ENCODE data around the gene ZBTB42. TPM values are rescaled to one million over a fixed set of nuclear protein-coding genes. Genes with fewer than 3 reads are reported as not detected.

The ZBTB42 gene
- total and polyA plus RNA-seq, 2 of the 13 experiments (the other 11 are each of a cell fraction or from before 2014, with no cell fraction given) = 2.8 to 4.2 TPM

DNA sequence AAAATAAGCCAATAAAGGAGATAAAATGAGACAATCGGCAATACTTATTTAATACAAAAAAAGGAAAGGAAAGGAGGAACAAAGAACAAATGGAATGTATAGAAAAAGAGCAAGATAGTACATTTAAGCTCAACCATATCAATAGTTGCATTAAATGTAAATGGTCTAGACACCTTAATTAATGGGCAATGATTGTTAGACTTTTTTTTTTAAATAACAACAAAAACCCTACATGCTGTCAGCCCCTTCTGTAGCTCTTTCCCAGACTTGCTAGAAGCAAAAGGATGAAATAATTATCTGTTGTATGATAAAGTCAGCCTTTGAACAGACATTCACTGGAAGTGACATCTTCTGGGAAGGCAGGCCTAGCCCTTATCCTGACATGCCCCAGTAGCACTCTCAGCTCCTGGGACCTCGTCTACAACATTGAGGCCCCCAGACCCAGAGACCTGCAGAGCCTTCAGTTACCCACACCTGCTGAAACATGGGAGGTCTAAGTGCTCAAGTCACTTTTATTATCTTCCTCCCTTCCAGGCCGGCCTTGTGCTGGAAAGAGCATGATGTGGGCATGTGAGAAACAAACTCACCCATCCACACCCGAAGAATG, 34.5 kb upstream of the ZBTB42 start (continued):
- TF ChIP-seq, protein P1, sequence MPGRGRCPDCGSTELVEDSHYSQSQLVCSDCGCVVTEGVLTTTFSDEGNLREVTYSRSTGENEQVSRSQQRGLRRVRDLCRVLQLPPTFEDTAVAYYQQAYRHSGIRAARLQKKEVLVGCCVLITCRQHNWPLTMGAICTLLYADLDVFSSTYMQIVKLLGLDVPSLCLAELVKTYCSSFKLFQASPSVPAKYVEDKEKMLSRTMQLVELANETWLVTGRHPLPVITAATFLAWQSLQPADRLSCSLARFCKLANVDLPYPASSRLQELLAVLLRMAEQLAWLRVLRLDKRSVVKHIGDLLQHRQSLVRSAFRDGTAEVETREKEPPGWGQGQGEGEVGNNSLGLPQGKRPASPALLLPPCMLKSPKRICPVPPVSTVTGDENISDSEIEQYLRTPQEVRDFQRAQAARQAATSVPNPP (CRISPR knock-in tag; IDR thresholded peaks at IDR 0.05) = 0 out of 2 replicates have a peak, but pooled peaks have one; percentile 22
- TF ChIP-seq ZNF20 (CRISPR knock-in tag; IDR thresholded peaks at IDR 0.05) (0 out of 2 replicates have a peak, but pooled peaks have one; percentile 42), ZNF256 (CRISPR knock-in tag; conservative IDR thresholded peaks at IDR 0.05) (no peak), ZNF354B (CRISPR knock-in tag; IDR thresholded peaks at IDR 0.05) (peak; percentile 77; the same call in 1 of the 2 replicates), ZEB1 (IDR thresholded peaks at IDR 0.05; ENCODE audit: insufficient replicate concordance, low read depth) (peak; percentile 6), HDAC1 (CRISPR knock-in tag; IDR thresholded peaks at IDR 0.05) (peak; percentile 25; the same call in 1 of the 2 replicates), ASH2L (IDR thresholded peaks at IDR 0.05; ENCODE audit: insufficient read length, low read depth, low read length) (peak; percentile 67), ZNF337 (CRISPR knock-in tag; IDR thresholded peaks at IDR 0.05; ENCODE audit: borderline replicate concordance, low read depth) (0 out of 2 replicates have a peak, but pooled peaks have one; percentile 16), ZNF547 (CRISPR knock-in tag; IDR thresholded peaks at IDR 0.05) (0 out of 2 replicates have a peak, but pooled peaks have one; percentile 22)
- TF ChIP-seq, protein P2, sequence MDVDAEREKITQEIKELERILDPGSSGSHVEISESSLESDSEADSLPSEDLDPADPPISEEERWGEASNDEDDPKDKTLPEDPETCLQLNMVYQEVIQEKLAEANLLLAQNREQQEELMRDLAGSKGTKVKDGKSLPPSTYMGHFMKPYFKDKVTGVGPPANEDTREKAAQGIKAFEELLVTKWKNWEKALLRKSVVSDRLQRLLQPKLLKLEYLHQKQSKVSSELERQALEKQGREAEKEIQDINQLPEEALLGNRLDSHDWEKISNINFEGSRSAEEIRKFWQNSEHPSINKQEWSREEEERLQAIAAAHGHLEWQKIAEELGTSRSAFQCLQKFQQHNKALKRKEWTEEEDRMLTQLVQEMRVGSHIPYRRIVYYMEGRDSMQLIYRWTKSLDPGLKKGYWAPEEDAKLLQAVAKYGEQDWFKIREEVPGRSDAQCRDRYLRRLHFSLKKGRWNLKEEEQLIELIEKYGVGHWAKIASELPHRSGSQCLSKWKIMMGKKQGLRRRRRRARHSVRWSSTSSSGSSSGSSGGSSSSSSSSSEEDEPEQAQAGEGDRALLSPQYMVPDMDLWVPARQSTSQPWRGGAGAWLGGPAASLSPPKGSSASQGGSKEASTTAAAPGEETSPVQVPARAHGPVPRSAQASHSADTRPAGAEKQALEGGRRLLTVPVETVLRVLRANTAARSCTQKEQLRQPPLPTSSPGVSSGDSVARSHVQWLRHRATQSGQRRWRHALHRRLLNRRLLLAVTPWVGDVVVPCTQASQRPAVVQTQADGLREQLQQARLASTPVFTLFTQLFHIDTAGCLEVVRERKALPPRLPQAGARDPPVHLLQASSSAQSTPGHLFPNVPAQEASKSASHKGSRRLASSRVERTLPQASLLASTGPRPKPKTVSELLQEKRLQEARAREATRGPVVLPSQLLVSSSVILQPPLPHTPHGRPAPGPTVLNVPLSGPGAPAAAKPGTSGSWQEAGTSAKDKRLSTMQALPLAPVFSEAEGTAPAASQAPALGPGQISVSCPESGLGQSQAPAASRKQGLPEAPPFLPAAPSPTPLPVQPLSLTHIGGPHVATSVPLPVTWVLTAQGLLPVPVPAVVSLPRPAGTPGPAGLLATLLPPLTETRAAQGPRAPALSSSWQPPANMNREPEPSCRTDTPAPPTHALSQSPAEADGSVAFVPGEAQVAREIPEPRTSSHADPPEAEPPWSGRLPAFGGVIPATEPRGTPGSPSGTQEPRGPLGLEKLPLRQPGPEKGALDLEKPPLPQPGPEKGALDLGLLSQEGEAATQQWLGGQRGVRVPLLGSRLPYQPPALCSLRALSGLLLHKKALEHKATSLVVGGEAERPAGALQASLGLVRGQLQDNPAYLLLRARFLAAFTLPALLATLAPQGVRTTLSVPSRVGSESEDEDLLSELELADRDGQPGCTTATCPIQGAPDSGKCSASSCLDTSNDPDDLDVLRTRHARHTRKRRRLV (CRISPR knock-in tag; IDR thresholded peaks at IDR 0.05) = no peak
- TF ChIP-seq, protein P3, sequence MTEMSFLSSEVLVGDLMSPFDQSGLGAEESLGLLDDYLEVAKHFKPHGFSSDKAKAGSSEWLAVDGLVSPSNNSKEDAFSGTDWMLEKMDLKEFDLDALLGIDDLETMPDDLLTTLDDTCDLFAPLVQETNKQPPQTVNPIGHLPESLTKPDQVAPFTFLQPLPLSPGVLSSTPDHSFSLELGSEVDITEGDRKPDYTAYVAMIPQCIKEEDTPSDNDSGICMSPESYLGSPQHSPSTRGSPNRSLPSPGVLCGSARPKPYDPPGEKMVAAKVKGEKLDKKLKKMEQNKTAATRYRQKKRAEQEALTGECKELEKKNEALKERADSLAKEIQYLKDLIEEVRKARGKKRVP (CRISPR knock-in tag; IDR thresholded peaks at IDR 0.05) = peak in 1 of 2 experiments; percentile 34; a peak in 1 of 4 replicates
- TF ChIP-seq, protein P4, sequence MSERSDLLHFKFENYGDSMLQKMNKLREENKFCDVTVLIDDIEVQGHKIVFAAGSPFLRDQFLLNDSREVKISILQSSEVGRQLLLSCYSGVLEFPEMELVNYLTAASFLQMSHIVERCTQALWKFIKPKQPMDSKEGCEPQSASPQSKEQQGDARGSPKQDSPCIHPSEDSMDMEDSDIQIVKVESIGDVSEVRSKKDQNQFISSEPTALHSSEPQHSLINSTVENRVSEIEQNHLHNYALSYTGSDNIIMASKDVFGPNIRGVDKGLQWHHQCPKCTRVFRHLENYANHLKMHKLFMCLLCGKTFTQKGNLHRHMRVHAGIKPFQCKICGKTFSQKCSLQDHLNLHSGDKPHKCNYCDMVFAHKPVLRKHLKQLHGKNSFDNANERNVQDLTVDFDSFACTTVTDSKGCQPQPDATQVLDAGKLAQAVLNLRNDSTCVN (CRISPR knock-in tag; IDR thresholded peaks at IDR 0.05; ENCODE audit: borderline replicate concordance) = 0 out of 2 replicates have a peak, but pooled peaks have one; percentile 19
- TF ChIP-seq, protein P5, sequence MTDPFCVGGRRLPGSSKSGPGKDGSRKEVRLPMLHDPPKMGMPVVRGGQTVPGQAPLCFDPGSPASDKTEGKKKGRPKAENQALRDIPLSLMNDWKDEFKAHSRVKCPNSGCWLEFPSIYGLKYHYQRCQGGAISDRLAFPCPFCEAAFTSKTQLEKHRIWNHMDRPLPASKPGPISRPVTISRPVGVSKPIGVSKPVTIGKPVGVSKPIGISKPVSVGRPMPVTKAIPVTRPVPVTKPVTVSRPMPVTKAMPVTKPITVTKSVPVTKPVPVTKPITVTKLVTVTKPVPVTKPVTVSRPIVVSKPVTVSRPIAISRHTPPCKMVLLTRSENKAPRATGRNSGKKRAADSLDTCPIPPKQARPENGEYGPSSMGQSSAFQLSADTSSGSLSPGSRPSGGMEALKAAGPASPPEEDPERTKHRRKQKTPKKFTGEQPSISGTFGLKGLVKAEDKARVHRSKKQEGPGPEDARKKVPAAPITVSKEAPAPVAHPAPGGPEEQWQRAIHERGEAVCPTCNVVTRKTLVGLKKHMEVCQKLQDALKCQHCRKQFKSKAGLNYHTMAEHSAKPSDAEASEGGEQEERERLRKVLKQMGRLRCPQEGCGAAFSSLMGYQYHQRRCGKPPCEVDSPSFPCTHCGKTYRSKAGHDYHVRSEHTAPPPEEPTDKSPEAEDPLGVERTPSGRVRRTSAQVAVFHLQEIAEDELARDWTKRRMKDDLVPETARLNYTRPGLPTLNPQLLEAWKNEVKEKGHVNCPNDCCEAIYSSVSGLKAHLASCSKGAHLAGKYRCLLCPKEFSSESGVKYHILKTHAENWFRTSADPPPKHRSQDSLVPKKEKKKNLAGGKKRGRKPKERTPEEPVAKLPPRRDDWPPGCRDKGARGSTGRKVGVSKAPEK (CRISPR knock-in tag; IDR thresholded peaks at IDR 0.05; ENCODE audit: borderline replicate concordance) = 0 out of 2 replicates have a peak, but pooled peaks have one; percentile 41
- TF ChIP-seq, protein P6, sequence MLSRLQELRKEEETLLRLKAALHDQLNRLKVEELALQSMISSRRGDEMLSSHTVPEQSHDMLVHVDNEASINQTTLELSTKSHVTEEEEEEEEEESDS (CRISPR knock-in tag; IDR thresholded peaks at IDR 0.05; ENCODE audit: borderline replicate concordance) = no peak

Data from HepG2 (cell line).